Measurements from ENCODE around the gene DHRSX. TPM values are rescaled to one million over a fixed set of nuclear protein-coding genes. Genes with fewer than 3 reads are reported as not detected.
A peak's percentile ranks its signal among the peaks of the same experiment; 100 is the strongest.
"Not testable (repeated sequence)": the region's sequence is repeated elsewhere in the genome, so short reads cannot be mapped to it uniquely, and the experiment has no call there.

Gene DHRSX
- total RNA-seq, 1 donor from 2014 or later = 31.8 TPM

DNA sequence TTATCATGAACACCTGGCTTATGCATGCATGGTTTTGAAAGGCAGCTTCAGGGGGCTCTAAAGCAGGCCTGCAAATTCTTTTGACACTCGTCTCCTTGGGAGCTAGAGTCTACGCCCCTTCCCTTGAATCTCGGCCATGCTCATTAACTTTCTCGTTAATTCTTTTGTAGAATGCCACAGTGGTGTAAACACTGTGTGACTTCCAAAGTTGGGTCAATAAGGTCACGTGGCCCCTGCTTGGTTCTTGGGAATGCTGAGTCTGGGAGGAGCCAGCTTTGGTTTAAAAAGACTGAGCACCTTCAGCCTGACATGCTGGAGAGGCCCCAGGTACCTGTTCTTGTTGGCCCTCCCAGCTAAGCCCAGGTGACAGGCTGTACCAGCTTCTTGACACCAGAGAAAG, 228.4 kb downstream of the DHRSX start:
- Histone ChIP-seq H3K9me3 (ENCODE audit: low read depth) (no peaks in the 10 kb centered on the region), H3F3A (ENCODE audit: low read depth) (peaks cover 32% of the 10 kb centered on the region), H3K27me3 (no peaks in the 10 kb centered on the region), H4K20me1 (ENCODE audit: low read depth) (no peaks in the 10 kb centered on the region), H2AFZ (replicated peaks) (no peak overlapping the region), H3K4me1 (peaks cover 20% of the 10 kb centered on the region), H3K27ac (peak overlapping the region; percentile 92), H3K36me3 (no peaks in the 10 kb centered on the region), H3K4me3 (peak overlapping the region; percentile 17), H3K4me2 (peak overlapping the region; percentile 71), H3K9ac (no peak overlapping the region), H3K79me2 (ENCODE audit: low read depth) (no peaks in the 10 kb centered on the region)
- peaks cover 34% of the 10 kb centered on the region for H3K4me1 Mint-ChIP-seq
- peak; percentile 89 for DNase-seq (ENCODE audit: low spot score)
- peaks cover 7% of the 10 kb centered on the region for H3K9me3 Mint-ChIP-seq
- peak overlapping the region; percentile 44 for H3K4me3 Mint-ChIP-seq
- H3K27me3 Mint-ChIP-seq (ENCODE audit: insufficient read depth, low read depth) = peaks cover 3% of the 10 kb centered on the region
- H3K36me3 Mint-ChIP-seq = peaks cover 12% of the 10 kb centered on the region
- H3K27ac Mint-ChIP-seq = peak overlapping the region; percentile 91
- TF ChIP-seq EZH2phosphoT487 (IDR thresholded peaks at IDR 0.05) (no peak), CTCF (IDR thresholded peaks at IDR 0.05) (no peak), EZH2 (IDR thresholded peaks at IDR 0.05) (no peak)

- Histone ChIP-seq H3K4me1 (peaks cover 20% of the 10 kb centered on the region), H3F3A (ENCODE audit: low read depth) (peaks cover 32% of the 10 kb centered on the region), H3K27ac (peak overlapping the region; percentile 92)
- Mint-ChIP-seq H3K36me3 (peaks cover 12% of the 10 kb centered on the region), H3K27ac (peak overlapping the region; percentile 91), H3K4me1 (peaks cover 37% of the 10 kb centered on the region)
- not testable (repeated sequence) for H3K9ac ChIP-seq; H3K79me2 ChIP-seq (ENCODE audit: low read depth); H3K36me3 ChIP-seq; H3K4me3 Mint-ChIP-seq; H3K4me3 ChIP-seq; H3K27me3 ChIP-seq; H3K9me3 ChIP-seq (ENCODE audit: low read depth); H3K27me3 Mint-ChIP-seq (ENCODE audit: insufficient read depth, low read depth); H3K9me3 Mint-ChIP-seq; DNase-seq (ENCODE audit: low spot score); H3K4me2 ChIP-seq; H2AFZ ChIP-seq (replicated peaks); H4K20me1 ChIP-seq (ENCODE audit: low read depth)
These were observed 229.2 kb downstream of the DHRSX start for GRCh38 chrX:2271595-2271994.

- H3K4me1 Mint-ChIP-seq = peaks cover 38% of the 10 kb centered on the region
- H3K27ac ChIP-seq = peak overlapping the region; percentile 92
- not testable (repeated sequence) for H3K27me3 Mint-ChIP-seq (ENCODE audit: insufficient read depth, low read depth); DNase-seq (ENCODE audit: low spot score); H2AFZ ChIP-seq (replicated peaks); H3K9me3 ChIP-seq (ENCODE audit: low read depth); H3K9ac ChIP-seq; H3K36me3 Mint-ChIP-seq; H3K36me3 ChIP-seq; H3K79me2 ChIP-seq (ENCODE audit: low read depth); H3K4me3 ChIP-seq; H3K4me3 Mint-ChIP-seq; H3K4me2 ChIP-seq; H4K20me1 ChIP-seq (ENCODE audit: low read depth); H3K9me3 Mint-ChIP-seq; H3K27me3 ChIP-seq
- peak overlapping the region; percentile 91 for H3K27ac Mint-ChIP-seq
- H3K4me1 ChIP-seq = peaks cover 20% of the 10 kb centered on the region
- H3F3A ChIP-seq (ENCODE audit: low read depth) = peaks cover 32% of the 10 kb centered on the region
These were observed 230.0 kb downstream of the DHRSX start for GRCh38 chrX:2270783-2271182.

DNA sequence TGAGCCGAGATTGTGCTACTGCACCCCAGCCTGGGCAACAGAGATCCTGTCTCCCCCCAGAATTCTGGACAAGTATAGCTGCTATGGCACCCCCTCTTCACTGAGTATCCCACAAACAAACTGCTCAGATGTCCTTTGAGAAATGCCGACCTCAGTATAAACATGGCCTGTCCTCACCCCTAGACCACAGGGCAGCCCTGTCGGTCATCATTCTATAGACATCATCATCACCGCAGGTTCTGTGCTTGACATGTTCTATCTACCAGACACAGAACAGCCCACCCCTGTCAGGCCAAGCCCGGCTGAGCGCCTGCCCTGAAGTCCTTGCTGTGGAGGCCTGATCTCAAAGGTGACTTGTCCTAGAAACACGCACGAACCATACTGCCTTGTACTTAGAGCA, 232.9 kb downstream of the DHRSX start:
- peak overlapping the region; percentile 72 for H3K27ac Mint-ChIP-seq
- TF ChIP-seq CTCF (IDR thresholded peaks at IDR 0.05) = no peak
- TF ChIP-seq EZH2 (IDR thresholded peaks at IDR 0.05) = no peak
- no peak for TF ChIP-seq EZH2phosphoT487 (IDR thresholded peaks at IDR 0.05)

More for the DNA sequence above, 232.9 kb downstream of the DHRSX start:
- Histone ChIP-seq H3K36me3 (no peaks in the 10 kb centered on the region), H2AFZ (replicated peaks) (no peak overlapping the region), H3K27me3 (no peaks in the 10 kb centered on the region), H3K9me3 (ENCODE audit: low read depth) (no peaks in the 10 kb centered on the region), H4K20me1 (ENCODE audit: low read depth) (no peaks in the 10 kb centered on the region), H3K9ac (no peak overlapping the region), H3F3A (ENCODE audit: low read depth) (peaks cover 23% of the 10 kb centered on the region), H3K4me3 (no peak overlapping the region), H3K79me2 (ENCODE audit: low read depth) (no peaks in the 10 kb centered on the region), H3K4me2 (no peak overlapping the region), H3K4me1 (peaks cover 18% of the 10 kb centered on the region), H3K27ac (no peak overlapping the region)
- H3K9me3 Mint-ChIP-seq = peaks cover 3% of the 10 kb centered on the region
- H3K36me3 Mint-ChIP-seq = peaks cover 5% of the 10 kb centered on the region
- peaks cover 39% of the 10 kb centered on the region for H3K4me1 Mint-ChIP-seq
- peaks cover 9% of the 10 kb centered on the region for H3K27me3 Mint-ChIP-seq (ENCODE audit: insufficient read depth, low read depth)
- no peak overlapping the region for H3K4me3 Mint-ChIP-seq
- DNase-seq (ENCODE audit: low spot score) = no peak

Measured in neural progenitor cell (in vitro differentiated cells).